DOHH2 (cell line): ENCODE results near the gene CDO1.

Source experiments
- H3F3A ChIP-seq: fragments of 200-600 bp; sonication (generic), shearing (Covaris generic); 2 replicates; pipeline ENCODE4 v1.6.0; 2016; ENCODE audit warnings: antibody characterized with exemption, mild to moderate bottlenecking; ENCODE audit not compliant: control insufficient read depth, insufficient read depth
- H3K27ac ChIP-seq: fragments of 200-600 bp; sonication (generic); 2 replicates; pipeline ENCODE4 v1.5.1; 2014; ENCODE audit warnings: low read depth, mild to moderate bottlenecking, low read length, moderate library complexity
- H3K27me3 ChIP-seq: fragments of 200-600 bp; sonication (generic); 2 replicates; pipeline ENCODE4 v1.6.1; 2014; ENCODE audit warnings: mild to moderate bottlenecking, low read length, mixed read lengths; ENCODE audit not compliant: control insufficient read depth
- H3K36me3 ChIP-seq: fragments of 200-600 bp; sonication (generic); 2 replicates; pipeline ENCODE4 v1.6.1; 2014; ENCODE audit warnings: mild to moderate bottlenecking, low read length, moderate library complexity, mixed read lengths; ENCODE audit not compliant: control insufficient read depth
- H3K4me1 ChIP-seq: fragments of 200-600 bp; sonication (generic); 2 replicates; pipeline ENCODE4 v1.6.1; 2014; ENCODE audit warnings: mild to moderate bottlenecking, low read length, mixed read lengths; ENCODE audit not compliant: control insufficient read depth
- H3K4me2 ChIP-seq: fragments of 200-600 bp; sonication (generic); 2 replicates; pipeline ENCODE4 v1.6.0; 2014; ENCODE audit warnings: mild to moderate bottlenecking, low read length, moderate library complexity
- H3K4me3 ChIP-seq: fragments of 200-600 bp; sonication (generic); 2 replicates; pipeline ENCODE4 v1.5.1; 2014; ENCODE audit warnings: mild to moderate bottlenecking, low read length, mixed read lengths
- H3K79me2 ChIP-seq: fragments of 200-600 bp; sonication (generic); 2 replicates; pipeline ENCODE4 v1.6.1; 2014; ENCODE audit warnings: mild to moderate bottlenecking, low read length, mixed read lengths; ENCODE audit not compliant: control insufficient read depth
- H3K9me2 ChIP-seq: fragments of 200-600 bp; sonication (generic); replicated peaks from 2 replicates; pipeline ENCODE4 v1.6.1; 2014; ENCODE audit warnings: mild to moderate bottlenecking, low read length, mixed read lengths; ENCODE audit not compliant: control insufficient read depth
- H3K9me3 ChIP-seq: fragments of 200-600 bp; sonication (generic); 2 replicates; pipeline ENCODE4 v1.6.1; 2014; ENCODE audit warnings: antibody characterized with exemption, low read length, mixed read lengths; ENCODE audit not compliant: control insufficient read depth, insufficient read depth
- H4K20me1 ChIP-seq: fragments of 200-600 bp; sonication (generic); 2 replicates; pipeline ENCODE4 v1.6.0; 2014; ENCODE audit warnings: low read depth, mild to moderate bottlenecking, antibody characterized with exemption, low read length, moderate library complexity; ENCODE audit not compliant: control insufficient read depth, insufficient read depth
- CTCF ChIP-seq: fragments of 200-600 bp; sonication (generic); IDR thresholded peaks from one replicate; pipeline ENCODE4 v1.5.1; 2014; ENCODE audit warnings: antibody characterized with exemption, mild to moderate bottlenecking, low read depth, low read length; ENCODE audit not compliant: poor library complexity, severe bottlenecking
- EZH2phosphoT487 ChIP-seq: fragments of 200-600 bp; sonication (generic); IDR thresholded peaks from 2 replicates; pipeline ENCODE4 v1.6.1; 2017; ENCODE audit warnings: borderline replicate concordance, mild to moderate bottlenecking, antibody characterized with exemption, low read length, moderate library complexity, mixed read lengths

Gene CDO1

GRCh38 chr5:115796656-115797055, 19.8 kb downstream of the CDO1 start:
- no peaks in the 10 kb centered on the region for H3K27me3 ChIP-seq
- no peaks in the 10 kb centered on the region for H3K9me2 ChIP-seq
- no peaks in the 10 kb centered on the region for H3K79me2 ChIP-seq
- no peaks in the 10 kb centered on the region for H3F3A ChIP-seq
- no peak for TF ChIP-seq EZH2phosphoT487
- no peaks in the 10 kb centered on the region for H4K20me1 ChIP-seq
- H3K4me1 ChIP-seq: peaks cover 13% of the 10 kb centered on the region
- no peaks in the 10 kb centered on the region for H3K36me3 ChIP-seq
- no peak overlapping the region for H3K4me3 ChIP-seq
- H3K27ac ChIP-seq: no peak overlapping the region
- H3K9me3 ChIP-seq: no peaks in the 10 kb centered on the region
- no peak overlapping the region for H3K4me2 ChIP-seq

GRCh38 chr5:115795700-115796099, 20.8 kb downstream of the CDO1 start:
- no peak overlapping the region for H3K4me3 ChIP-seq
- no peaks in the 10 kb centered on the region for H3F3A ChIP-seq
- no peaks in the 10 kb centered on the region for H4K20me1 ChIP-seq
- no peaks in the 10 kb centered on the region for H3K9me3 ChIP-seq
- H3K4me2 ChIP-seq: no peak overlapping the region
- no peaks in the 10 kb centered on the region for H3K27me3 ChIP-seq
- H3K79me2 ChIP-seq: no peaks in the 10 kb centered on the region
- no peak overlapping the region for H3K27ac ChIP-seq
- peaks cover 13% of the 10 kb centered on the region for H3K4me1 ChIP-seq
- no peaks in the 10 kb centered on the region for H3K9me2 ChIP-seq
- no peaks in the 10 kb centered on the region for H3K36me3 ChIP-seq
- TF ChIP-seq EZH2phosphoT487 (no peak), CTCF (no peak)

- Histone ChIP-seq H3K27ac (no peak overlapping the region), H3K27me3 (no peaks in the 10 kb centered on the region), H3F3A (peaks cover 16% of the 10 kb centered on the region), H3K36me3 (no peaks in the 10 kb centered on the region), H3K4me2 (no peak overlapping the region), H3K4me1 (peaks cover 46% of the 10 kb centered on the region), H3K79me2 (no peaks in the 10 kb centered on the region), H4K20me1 (no peaks in the 10 kb centered on the region), H3K9me3 (peaks cover 9% of the 10 kb centered on the region; the same call in 1 of the 2 replicates), H3K4me3 (no peak overlapping the region), H3K9me2 (no peaks in the 10 kb centered on the region)
- TF ChIP-seq EZH2phosphoT487 (no peak), CTCF (no peak)
Observed at GRCh38 chr5:115788440-115788839, 28.0 kb downstream of the CDO1 start.

- TF ChIP-seq EZH2phosphoT487 (no peak), CTCF (no peak)
- peaks cover 56% of the 10 kb centered on the region for H3K4me1 ChIP-seq
- no peaks in the 10 kb centered on the region for H3K27me3 ChIP-seq
- peaks cover 9% of the 10 kb centered on the region; the same call in 1 of the 2 replicates for H3K9me3 ChIP-seq
- H3K27ac ChIP-seq: no peak overlapping the region
- H3K9me2 ChIP-seq: no peaks in the 10 kb centered on the region
- no peaks in the 10 kb centered on the region for H3K36me3 ChIP-seq
- no peaks in the 10 kb centered on the region for H3K79me2 ChIP-seq
- H4K20me1 ChIP-seq: no peaks in the 10 kb centered on the region
- peaks cover 20% of the 10 kb centered on the region for H3F3A ChIP-seq
- H3K4me2 ChIP-seq: no peak overlapping the region
- H3K4me3 ChIP-seq: no peak overlapping the region
Observed at GRCh38 chr5:115787426-115787825, 29.0 kb downstream of the CDO1 start.
